HG02571 (cell line): ENCODE measurements around the gene PTEN.
"Not testable (repeated sequence)": the region's sequence is repeated elsewhere in the genome, so short reads cannot be mapped to it uniquely, and the experiment has no call there.

Source experiments
- ATAC-seq: cut with Tn5 transposase; IDR thresholded peaks from one replicate; pipeline ENCODE4 v1.9.1; 2021; ENCODE audit warnings: mild to moderate bottlenecking, moderate library complexity; ENCODE audit not compliant: unreplicated experiment

Gene PTEN

GRCh38 chr10:87863053-87863943, at the start of gene PTEN, which contains the start of gene KLLN:
Gene PTEN, plus strand, starts transcription at chr10:87863625. Its CDS starts 845 bp downstream, at chr10:87864470.
Gene KLLN, minus strand, starts transcription at chr10:87863533. Its CDS starts 1,046 bp downstream, at chr10:87862487.
- peak; percentile 34 for ATAC-seq

- no peak for ATAC-seq
These were observed 47.1 kb upstream of the PTEN start for GRCh38 chr10:87816163-87816897.

GRCh38 chr10:87816898-87817608, 46.4 kb upstream of the PTEN start:
- no peak for ATAC-seq

- ATAC-seq, result peak; percentile 72
These were observed 45.6 kb upstream of the PTEN start, which contains the start of gene ATAD1 for GRCh38 chr10:87817609-87818504. Gene ATAD1, minus strand, starts transcription at chr10:87818226. Its CDS starts 3,627 bp downstream, at chr10:87814599.

- ATAC-seq, result peak; percentile 55
These were observed 44.7 kb upstream of the PTEN start for GRCh38 chr10:87818505-87819288.

- ATAC-seq, result no peak
These were observed 44.2 kb upstream of the PTEN start for GRCh38 chr10:87819289-87819585.

- ATAC-seq, result no peak
These were observed 36.8 kb upstream of the PTEN start for GRCh38 chr10:87826653-87827052.

- no peak for ATAC-seq
These were observed 35.7 kb upstream of the PTEN start for GRCh38 chr10:87827681-87828080.

- ATAC-seq, result not testable (repeated sequence)
These were observed 34.4 kb upstream of the PTEN start for GRCh38 chr10:87829051-87829450.

GRCh38 chr10:87829986-87830729, 33.3 kb upstream of the PTEN start:
- no peak for ATAC-seq

GRCh38 chr10:87836098-87836497, 27.3 kb upstream of the PTEN start:
- no peak for ATAC-seq

- no peak for ATAC-seq
These were observed 26.0 kb upstream of the PTEN start for GRCh38 chr10:87837445-87837844.

- ATAC-seq, result no peak
These were observed 24.8 kb upstream of the PTEN start for GRCh38 chr10:87838650-87839049.

- ATAC-seq, result no peak
These were observed 22.2 kb upstream of the PTEN start for GRCh38 chr10:87841186-87841585.

- no peak for ATAC-seq
These were observed 21.2 kb upstream of the PTEN start for GRCh38 chr10:87842220-87842641.

- no peak for ATAC-seq
These were observed 20.5 kb upstream of the PTEN start for GRCh38 chr10:87842776-87843497.

GRCh38 chr10:87843714-87844113, 19.7 kb upstream of the PTEN start:
- ATAC-seq, result no peak
